AG04449 (cell line): ENCODE results near the gene MAD1L1.

Source experiments
- CTCF ChIA-PET: fragments of 350-600 bp; formaldehyde crosslinking; extraction: SDS; loops from one replicate; lab custom pipeline; 2021; ENCODE audit warnings: antibody characterized with exemption; lab: Yijun Ruan, JAX
- POLR2A ChIA-PET: fragments of 400-600, 350-600 bp; formaldehyde crosslinking; extraction: SDS; loops from one replicate; lab custom pipeline; 2020; ENCODE audit warnings: antibody characterized with exemption, inconsistent platforms; lab: Yijun Ruan, JAX
- DNase-seq: peaks from one replicate; pipeline ENCODE4 v3.0.0-alpha.2; 2010; ENCODE audit warnings: low read depth, low spot score
- H3K4me3 ChIP-seq: 2 replicates; pipeline ENCODE4 v1.5.1; 2011; ENCODE audit warnings: low read depth, mild to moderate bottlenecking, control low read depth, low read length
- CTCF ChIP-seq: IDR thresholded peaks from one replicate; pipeline ENCODE4 v1.5.1; 2011; ENCODE audit warnings: mild to moderate bottlenecking, moderate library complexity, low read length, control low read depth, inconsistent platforms; ENCODE audit not compliant: insufficient read depth; ENCODE audit errors: missing control alignments

Gene MAD1L1

DNA sequence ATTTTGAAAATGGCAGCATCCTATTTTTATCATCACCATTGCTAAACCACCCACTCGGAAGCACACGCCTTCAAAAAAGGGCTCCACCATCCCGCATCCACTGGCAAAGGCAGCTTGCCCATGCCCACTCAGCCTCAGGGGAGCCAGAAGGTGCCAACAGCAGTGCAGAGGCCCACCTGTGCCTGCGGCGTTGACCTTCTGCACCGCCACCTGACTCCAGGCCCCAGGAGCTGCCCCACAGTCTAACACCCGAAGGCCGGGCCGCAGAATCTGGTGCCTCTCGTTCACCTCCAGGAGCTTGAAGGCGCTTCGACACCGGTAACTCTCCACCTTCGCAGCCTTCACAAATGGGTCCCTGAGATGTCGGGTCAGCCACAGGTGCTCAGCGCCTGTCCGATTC lies 6.5 kb upstream of the MAD1L1 start:
- POLR2A ChIA-PET: no interaction called here
- no peak overlapping the region for H3K4me3 ChIP-seq
- CTCF ChIA-PET: interaction anchor here (0.9 to 2.0 kb wide), 3 partner anchors 29 to 125 kb away, joined by 3 to 6 read pairs (median 3); no protein-coding TSS in a partner anchor
- no peak for TF ChIP-seq CTCF
- DNase-seq: no peak

DNA sequence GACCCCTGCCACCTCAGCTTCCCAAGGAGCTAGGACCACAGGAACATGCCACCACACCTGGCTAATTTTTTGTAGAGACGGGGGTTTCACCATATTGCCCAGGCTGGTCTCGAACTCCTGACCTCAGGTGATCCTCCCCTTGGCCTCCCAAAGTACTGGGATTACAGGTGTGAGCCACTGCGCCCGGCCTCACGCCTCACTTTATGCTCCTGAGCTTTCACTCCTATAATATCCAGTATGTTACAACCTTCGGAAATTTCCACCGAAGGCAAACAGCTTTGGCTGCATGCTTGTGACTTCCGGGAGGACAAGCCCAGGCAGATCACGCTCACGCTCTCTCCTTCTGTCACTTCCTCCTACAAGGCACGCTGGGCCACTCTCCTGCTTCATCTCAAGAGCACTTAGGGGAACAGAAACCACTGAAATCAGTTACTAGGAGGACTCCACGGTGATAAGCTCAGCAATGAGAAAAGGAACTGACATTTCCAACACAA lies 4.4 kb upstream of the MAD1L1 start:
- TF ChIP-seq CTCF: no peak
- H3K4me3 ChIP-seq: no peak overlapping the region
- ChIA-PET POLR2A (no interaction called here), CTCF (interaction anchor here (1.3 kb wide), 1 partner anchor 12 kb away, joined by 3 read pairs; no protein-coding TSS in a partner anchor)
- DNase-seq: no peak

DNA sequence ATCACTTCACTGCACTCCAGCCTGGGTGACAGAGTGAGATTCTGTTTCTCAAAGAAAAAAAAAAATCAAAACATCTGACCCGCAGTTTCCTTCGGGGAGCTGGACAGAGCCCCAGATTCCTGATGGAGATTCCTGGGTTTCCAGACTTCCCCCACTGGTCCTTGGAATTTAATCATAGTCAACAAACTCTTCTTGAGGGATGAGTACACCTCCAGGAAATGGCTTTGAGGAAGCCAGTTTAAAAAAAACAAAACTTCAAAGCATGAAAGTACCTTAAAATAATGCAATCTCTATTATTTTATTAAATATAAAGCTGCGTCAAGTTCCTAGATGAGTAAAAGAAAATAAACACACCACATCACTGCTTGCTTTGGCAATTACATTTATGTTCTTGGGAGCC lies 1.2 kb upstream of the MAD1L1 start:
- DNase-seq: no peak
- TF ChIP-seq CTCF: no peak
- POLR2A ChIA-PET: interaction anchor here (1.2 kb wide), 1 partner anchor 8 kb away, joined by 3 read pairs; the partner anchor contains the start of genes MRM2 and NUDT1
- no peak overlapping the region for H3K4me3 ChIP-seq
- CTCF ChIA-PET: interaction anchor here (0.9 to 2.1 kb wide), 3 partner anchors 15 to 660 kb away, joined by 3 to 7 read pairs (median 5); no protein-coding TSS in a partner anchor

- no peak for TF ChIP-seq CTCF
- POLR2A ChIA-PET: interaction anchor here (0.6 to 1.6 kb wide), 6 partner anchors 17 to 319 kb away, joined by 3 to 4 read pairs (median 3); partner anchors contain the start of gene EIF3B
- peak overlapping the region; percentile 79 for H3K4me3 ChIP-seq
- CTCF ChIA-PET: interaction anchor here (0.7 to 2.2 kb wide), 4 partner anchors 10 to 116 kb away, joined by 3 to 20 read pairs (median 3); partner anchors contain the start of genes MRM2 and NUDT1
- DNase-seq: no peak
These were observed 566 bp downstream of the MAD1L1 start for GRCh38 chr7:2231992-2232765.

GRCh38 chr7:2230882-2231281 lies 1.9 kb downstream of the MAD1L1 start:
- TF ChIP-seq CTCF: no peak
- DNase-seq: no peak
- POLR2A ChIA-PET: no interaction called here
- H3K4me3 ChIP-seq: no peak overlapping the region; the same call in 1 of the 2 replicates
- CTCF ChIA-PET: interaction anchor here (0.7 to 1.6 kb wide), 2 partner anchors 12 to 117 kb away, joined by 3 to 4 read pairs; no protein-coding TSS in a partner anchor

- POLR2A ChIA-PET: no interaction called here
- CTCF ChIA-PET: interaction anchor here (0.7 to 0.9 kb wide), 2 partner anchors 19 to 118 kb away, joined by 3 to 4 read pairs; no protein-coding TSS in a partner anchor
- DNase-seq: no peak
- TF ChIP-seq CTCF: no peak
- no peak overlapping the region for H3K4me3 ChIP-seq
These were observed 2.5 kb downstream of the MAD1L1 start for GRCh38 chr7:2230226-2230625.
